ENCODE data around the gene GNRHR.

Gene GNRHR

DNA sequence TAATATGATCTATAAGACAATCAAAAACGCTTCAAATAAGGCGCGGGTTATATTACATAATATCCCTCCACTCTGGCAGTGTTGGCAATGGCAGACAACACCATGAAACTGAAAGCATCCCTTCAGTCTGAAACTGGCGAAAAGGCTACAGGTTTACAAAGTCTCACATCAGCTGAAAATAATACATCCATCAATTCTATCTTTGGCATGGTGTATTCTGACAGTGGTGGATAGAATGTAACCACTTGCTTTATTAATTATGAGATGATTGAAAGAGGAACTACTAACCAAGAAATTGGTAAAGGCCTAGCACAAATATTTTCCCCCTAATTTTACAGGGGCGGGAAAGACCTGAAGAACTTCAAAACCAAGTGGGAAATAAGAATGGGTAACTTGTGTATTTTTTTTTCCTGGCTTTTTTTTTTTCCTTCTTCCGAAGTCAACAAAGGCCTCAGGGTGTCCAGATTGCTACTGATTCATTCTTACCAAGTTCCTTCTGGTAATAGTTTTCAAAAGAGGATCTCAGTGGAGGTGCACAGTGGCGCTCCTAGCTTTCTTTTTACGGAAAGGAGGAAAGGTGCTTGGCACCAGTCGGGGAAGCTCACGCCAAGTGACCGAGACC lies 54.0 kb downstream of the GNRHR start:
- no peak for DNase-seq

DNA sequence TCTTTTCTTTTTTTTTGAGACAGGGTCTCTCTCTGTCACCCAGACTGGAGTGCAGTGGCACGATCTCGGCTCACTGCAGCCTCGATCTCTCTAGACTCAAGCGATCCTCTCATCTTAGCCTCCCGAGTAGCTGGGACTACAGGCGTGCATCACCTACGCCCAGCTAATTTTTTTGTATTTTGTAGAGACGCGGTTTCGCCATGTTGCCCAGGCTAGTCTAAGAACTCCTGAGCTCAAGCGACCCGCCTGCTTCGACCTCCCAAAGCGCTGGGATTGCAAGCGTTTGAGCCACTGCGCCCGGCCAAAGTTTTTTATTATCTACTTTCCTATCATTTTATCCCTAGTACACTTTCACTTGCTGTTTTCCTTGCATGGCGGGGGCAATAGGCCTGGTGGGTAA lies 54.6 kb downstream of the GNRHR start:
- no peak for DNase-seq

DNA sequence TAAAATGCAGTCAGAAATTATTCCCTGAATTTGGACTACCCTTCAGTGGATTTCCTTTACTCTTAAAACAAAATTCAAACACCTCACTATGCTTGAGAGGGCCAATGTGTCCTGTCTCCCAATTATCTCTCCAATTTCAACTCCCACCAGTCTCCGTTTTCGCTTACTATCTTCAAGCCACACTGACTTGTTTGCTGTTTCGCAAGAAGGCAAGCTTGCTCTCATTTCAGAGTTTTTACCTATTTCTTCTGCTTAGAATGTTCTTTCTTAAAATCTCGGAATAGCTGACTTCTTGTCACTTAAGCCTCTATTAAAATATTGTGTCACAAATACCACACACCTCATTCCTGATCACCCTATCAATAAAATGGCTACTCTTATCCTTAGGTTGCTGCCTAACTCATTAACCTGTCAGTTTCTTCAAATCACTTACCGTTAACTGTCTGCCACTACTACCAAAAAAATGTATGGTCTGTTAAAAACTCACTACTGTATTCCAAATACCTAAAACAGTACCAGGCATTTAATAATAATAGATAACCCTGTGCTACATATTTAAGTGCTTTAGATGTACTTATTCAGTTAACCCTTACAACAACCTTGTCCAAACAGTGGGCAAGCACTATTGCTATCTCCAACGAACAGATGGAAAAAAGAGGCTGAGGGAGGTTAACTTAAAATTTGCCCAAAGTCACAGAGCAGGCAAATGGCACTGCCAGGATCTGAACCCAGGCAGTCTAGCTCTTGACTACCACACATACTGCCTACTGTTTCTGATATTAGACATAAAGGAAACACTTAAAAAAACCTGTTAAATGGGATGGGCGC lies 56.1 kb downstream of the GNRHR start:
- no peak for DNase-seq

DNA sequence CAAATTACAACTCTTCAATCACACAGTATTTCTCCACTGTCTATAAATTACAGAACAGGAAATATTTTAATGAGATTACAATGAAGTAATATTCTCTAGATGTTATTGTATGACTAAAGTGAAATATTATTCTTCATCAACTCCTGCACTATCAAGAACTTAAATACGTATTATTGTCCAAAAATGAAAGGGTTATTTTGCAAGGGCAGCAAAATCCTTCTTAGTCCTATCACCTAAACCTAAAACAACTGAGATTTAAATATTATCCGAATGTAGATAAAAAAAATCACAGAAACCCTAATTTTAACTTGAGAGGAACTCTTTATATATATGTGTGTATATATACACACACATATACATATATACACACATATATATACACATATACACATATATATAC lies 58.1 kb downstream of the GNRHR start:
- no peak for DNase-seq

DNA sequence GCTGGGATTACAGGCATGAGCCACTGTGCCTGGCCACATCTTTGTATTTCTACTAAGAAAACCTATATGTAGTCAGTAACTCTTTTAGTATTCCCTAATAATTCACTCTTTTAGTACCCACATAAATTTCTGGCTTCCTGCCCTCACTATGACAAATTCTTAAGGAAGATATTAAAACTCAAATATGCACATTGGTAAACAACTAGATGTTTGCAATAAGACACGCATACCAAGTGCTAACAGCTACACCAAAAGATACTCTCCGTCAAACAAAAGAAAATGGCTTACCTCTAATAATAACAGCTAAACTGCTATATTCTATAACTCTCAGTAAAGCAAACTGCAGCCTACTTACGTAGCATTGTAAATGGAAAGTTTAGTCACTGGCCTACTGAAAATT lies 59.5 kb downstream of the GNRHR start:
- no peak for DNase-seq

DNA sequence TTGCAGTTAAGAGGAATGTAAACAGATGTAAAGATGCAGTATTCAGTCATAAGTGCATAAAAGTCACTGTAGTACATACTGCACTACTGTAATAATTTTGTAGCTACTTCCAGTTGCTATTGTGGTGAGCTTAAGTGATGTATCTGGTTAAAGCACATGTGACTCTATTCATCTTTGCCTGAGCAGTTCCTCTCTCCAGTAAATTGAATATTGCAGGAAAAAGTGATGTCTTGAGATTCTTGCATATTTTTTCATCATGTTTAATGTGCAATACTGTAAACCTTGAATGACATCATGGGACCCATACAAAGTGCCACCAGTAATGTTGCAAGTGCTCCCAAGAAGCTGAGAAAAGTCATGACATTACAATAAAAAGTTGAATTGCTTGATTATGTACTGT lies 62.9 kb downstream of the GNRHR start:
- no peak for DNase-seq
